WTC11 (cell line): Measurements from ENCODE around the gene VMAC. TPM values are rescaled to one million over a fixed set of nuclear protein-coding genes. Genes with fewer than 3 reads are reported as not detected.

Source experiments
- ATAC-seq: fragments of 200-7000 bp; cut with Tn5 transposase; 2 replicates; pipeline ENCODE4 v1.10.0; 2021; ENCODE audit warnings: mild to moderate bottlenecking, moderate library complexity
- CTCF ChIA-PET: fragments of 300-600 bp; sonication (Branson Sonifier 250); formaldehyde crosslinking; loops from one replicate; lab custom pipeline; 2021; ENCODE audit warnings: antibody characterized with exemption; lab: Charles Lee
- POLR2A ChIA-PET: fragments of 350-600 bp; sonication (Branson Sonifier 250); formaldehyde crosslinking; loops from one replicate; lab custom pipeline; 2021; ENCODE audit warnings: antibody characterized with exemption; lab: Charles Lee
- DNase-seq: peaks from one replicate; pipeline ENCODE4 v3.0.0; 2021; ENCODE audit warnings: low spot score
- H3K27ac Mint-ChIP-seq: 2 replicates; pipeline ENCODE4 v1.8.0; 2021; ENCODE audit warnings: mixed read lengths
- H3K27me3 Mint-ChIP-seq: 2 replicates; pipeline ENCODE4 v1.8.0; 2021; ENCODE audit warnings: low read depth, mild to moderate bottlenecking, moderate library complexity, mixed read lengths
- H3K36me3 Mint-ChIP-seq: 2 replicates; pipeline ENCODE4 v1.8.0; 2021; ENCODE audit warnings: mixed read lengths
- H3K4me1 Mint-ChIP-seq: 2 replicates; pipeline ENCODE4 v1.8.0; 2022; ENCODE audit warnings: mixed read lengths
- H3K4me3 Mint-ChIP-seq: 2 replicates; pipeline ENCODE4 v1.8.0; 2021; ENCODE audit warnings: mild to moderate bottlenecking, moderate library complexity, mixed read lengths
- H3K9me3 Mint-ChIP-seq: 2 replicates; pipeline ENCODE4 v1.8.0; 2021; ENCODE audit warnings: mixed read lengths
- ATF1 ChIP-seq: sonication (generic); formaldehyde crosslinking; IDR thresholded peaks from 2 replicates; pipeline ENCODE4 v1.8.1; 2023; ENCODE audit warnings: mild to moderate bottlenecking, moderate library complexity, missing genetic modification reagents
- EMX1 ChIP-seq: fragments of 250-450 bp; sonication (Bioruptor Pico); IDR thresholded peaks from 2 replicates; pipeline ENCODE4 v1.8.0; 2021; ENCODE audit warnings: mild to moderate bottlenecking
- NFATC4 ChIP-seq: fragments of 250-450 bp; sonication (Bioruptor Pico); IDR thresholded peaks from 2 replicates; pipeline ENCODE4 v1.9.0; 2021; ENCODE audit warnings: mild to moderate bottlenecking
- NFE2L1 ChIP-seq: sonication (generic); formaldehyde crosslinking; IDR thresholded peaks from 2 replicates; pipeline ENCODE4 v1.8.1; 2023; ENCODE audit warnings: missing genetic modification reagents
- NR2C2 ChIP-seq: sonication (generic); formaldehyde crosslinking; IDR thresholded peaks from 2 replicates; pipeline ENCODE4 v1.8.0; 2022; ENCODE audit warnings: mild to moderate bottlenecking, missing genetic modification reagents
- OVOL2 ChIP-seq: fragments of 250-450 bp; sonication (Bioruptor Pico); IDR thresholded peaks from 2 replicates; pipeline ENCODE4 v1.9.0; 2021; ENCODE audit warnings: mild to moderate bottlenecking, borderline replicate concordance
- PRRX2 ChIP-seq: fragments of 250-450 bp; sonication (Bioruptor Pico); IDR thresholded peaks from 2 replicates; pipeline ENCODE4 v1.8.0; 2021; ENCODE audit warnings: mild to moderate bottlenecking
- ZBTB21 ChIP-seq: sonication (generic); formaldehyde crosslinking; IDR thresholded peaks from 2 replicates; pipeline ENCODE4 v1.8.1; 2023; ENCODE audit warnings: mild to moderate bottlenecking, missing genetic modification reagents, borderline replicate concordance
- ZNF121 ChIP-seq: sonication (generic); formaldehyde crosslinking; IDR thresholded peaks from 2 replicates; pipeline ENCODE4 v1.8.0; 2023; ENCODE audit warnings: missing genetic modification reagents
- ZNF232 ChIP-seq: sonication (generic); formaldehyde crosslinking; IDR thresholded peaks from 2 replicates; pipeline ENCODE4 v1.8.0; 2022; ENCODE audit warnings: mild to moderate bottlenecking, missing genetic modification reagents
- ZNF416 ChIP-seq: fragments of 250-450 bp; sonication (Bioruptor Pico); IDR thresholded peaks from 2 replicates; pipeline ENCODE4 v1.9.0; 2021; ENCODE audit warnings: mild to moderate bottlenecking, inconsistent platforms
- total RNA-seq: library from RNA; stranded (reverse); gene quantifications from 3 replicates; pipeline ENCODE4 v1.2.3, GENCODE V29; 2021
- TF ChIP-seq, protein P1 (sequence below): fragments of 250-450 bp; sonication (Bioruptor Pico); IDR thresholded peaks from 2 replicates; pipeline ENCODE4 v2.1.2; 2022; ENCODE audit warnings: mild to moderate bottlenecking, moderate library complexity
- TF ChIP-seq, protein P2 (sequence below): sonication (generic); formaldehyde crosslinking; IDR thresholded peaks from 2 replicates; pipeline ENCODE4 v1.8.1; 2022; ENCODE audit warnings: missing genetic modification reagents, borderline replicate concordance
- TF ChIP-seq, protein P3 (sequence below): sonication (generic); formaldehyde crosslinking; IDR thresholded peaks from 2 replicates; pipeline ENCODE4 v1.8.0; 2022; ENCODE audit warnings: missing genetic modification reagents
- TF ChIP-seq, protein P4 (sequence below): fragments of 200-600 bp; IDR thresholded peaks from 2 replicates; pipeline ENCODE4 v1.8.0; 2022; ENCODE audit warnings: antibody characterized with exemption
- TF ChIP-seq, protein P5 (sequence below): sonication (generic); formaldehyde crosslinking; IDR thresholded peaks from 2 replicates; pipeline ENCODE4 v1.8.0; 2023; ENCODE audit warnings: mild to moderate bottlenecking, missing genetic modification reagents
- TF ChIP-seq, protein P6 (sequence below): sonication (generic); formaldehyde crosslinking; IDR thresholded peaks from 2 replicates; pipeline ENCODE4 v1.8.0; 2023; ENCODE audit warnings: missing genetic modification reagents

Gene VMAC
- total RNA-seq, 1 experiment from 2014 or later: 2.5 TPM

DNA sequence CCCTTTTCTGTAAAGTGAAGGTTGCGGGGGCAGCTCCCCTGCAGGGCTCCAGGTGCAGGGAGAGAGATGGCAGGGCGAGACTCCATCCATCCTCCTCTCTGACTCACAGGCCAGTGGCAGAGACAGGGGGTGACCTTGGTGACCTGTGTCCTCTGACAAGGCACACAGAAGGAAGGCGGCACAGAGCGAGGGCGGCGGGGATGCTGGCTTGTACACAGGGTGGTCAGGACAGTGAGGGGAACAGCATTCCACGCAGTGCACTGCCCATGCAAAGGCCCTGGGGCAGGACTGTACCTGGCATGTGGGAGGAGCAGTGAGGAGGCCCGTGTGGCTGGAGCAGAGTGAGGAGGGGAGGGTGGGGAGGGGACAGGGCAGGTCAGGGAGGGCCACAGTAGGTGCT lies 8.8 kb upstream of the VMAC start:
- TF ChIP-seq, protein P1, sequence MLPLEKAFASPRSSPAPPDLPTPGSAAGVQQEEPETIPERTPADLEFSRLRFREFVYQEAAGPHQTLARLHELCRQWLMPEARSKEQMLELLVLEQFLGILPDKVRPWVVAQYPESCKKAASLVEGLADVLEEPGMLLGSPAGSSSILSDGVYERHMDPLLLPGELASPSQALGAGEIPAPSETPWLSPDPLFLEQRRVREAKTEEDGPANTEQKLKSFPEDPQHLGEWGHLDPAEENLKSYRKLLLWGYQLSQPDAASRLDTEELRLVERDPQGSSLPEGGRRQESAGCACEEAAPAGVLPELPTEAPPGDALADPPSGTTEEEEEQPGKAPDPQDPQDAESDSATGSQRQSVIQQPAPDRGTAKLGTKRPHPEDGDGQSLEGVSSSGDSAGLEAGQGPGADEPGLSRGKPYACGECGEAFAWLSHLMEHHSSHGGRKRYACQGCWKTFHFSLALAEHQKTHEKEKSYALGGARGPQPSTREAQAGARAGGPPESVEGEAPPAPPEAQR: no peak
- no peak for TF ChIP-seq ZNF121
- peaks cover 6% of the 10 kb centered on the region for H3K27me3 Mint-ChIP-seq
- no peaks in the 10 kb centered on the region for H3K9me3 Mint-ChIP-seq
- DNase-seq (no peak), ATAC-seq (no peak)
- ChIA-PET POLR2A (no interaction called here), CTCF (interaction anchor here (2.2 kb wide), 1 partner anchor 92 kb away, joined by 34 read pairs; the partner anchor contains the start of gene NRTN)
- 0 out of 2 replicates have a peak, but pooled peaks cover 3% of the 10 kb centered on the region for H3K4me1 Mint-ChIP-seq
- H3K4me3 Mint-ChIP-seq: no peak overlapping the region
- H3K27ac Mint-ChIP-seq: no peak overlapping the region
- H3K36me3 Mint-ChIP-seq: peaks cover 7% of the 10 kb centered on the region

DNA sequence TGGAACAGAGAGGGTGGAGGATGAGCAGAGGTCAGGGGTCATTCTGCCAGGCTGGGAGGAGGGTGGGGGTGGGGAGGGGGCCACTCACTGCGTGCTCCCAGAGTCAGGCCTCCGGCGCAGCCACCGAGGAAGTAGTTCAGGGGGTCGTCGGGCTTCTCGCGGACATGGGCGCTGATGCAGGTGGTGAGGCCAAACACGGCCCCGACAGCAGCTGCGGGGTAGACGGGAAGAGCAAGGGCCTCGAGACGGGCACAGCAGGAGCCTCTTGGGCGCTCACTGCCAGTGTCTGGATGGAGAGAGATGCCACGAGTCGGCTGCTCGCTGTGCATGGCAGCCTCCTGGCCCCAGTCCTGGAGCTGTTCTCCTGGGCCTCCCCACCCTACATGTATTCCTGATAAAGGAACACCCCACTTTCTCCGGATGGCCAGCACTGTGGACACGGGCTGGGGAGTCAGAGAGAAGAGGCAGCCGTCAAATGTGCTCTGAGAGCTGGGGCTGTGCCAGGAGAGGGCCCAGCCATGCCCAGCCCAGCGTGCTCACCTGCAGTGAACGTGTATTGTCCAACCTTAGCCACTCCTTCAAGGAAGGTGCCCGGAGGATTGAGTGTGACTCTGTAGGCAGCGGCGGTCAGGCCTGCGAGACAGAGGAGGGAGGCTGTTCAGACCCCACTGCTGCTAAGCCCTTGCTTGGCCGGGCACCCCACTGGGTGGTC lies 8.2 kb upstream of the VMAC start:
- peaks cover 11% of the 10 kb centered on the region for H3K36me3 Mint-ChIP-seq
- DNase-seq (no peak), ATAC-seq (no peak)
- H3K4me1 Mint-ChIP-seq: 0 out of 2 replicates have a peak, but pooled peaks cover 3% of the 10 kb centered on the region
- no peak overlapping the region for H3K27ac Mint-ChIP-seq
- H3K9me3 Mint-ChIP-seq: no peaks in the 10 kb centered on the region
- POLR2A ChIA-PET: interaction anchor here (0.7 kb wide), 1 partner anchor 92 kb away, joined by 3 read pairs; no protein-coding TSS in a partner anchor
- peaks cover 2% of the 10 kb centered on the region; the same call in 1 of the 2 replicates for H3K27me3 Mint-ChIP-seq
- H3K4me3 Mint-ChIP-seq: no peak overlapping the region
- TF ChIP-seq NR2C2 (CRISPR knock-in tag) (no peak), ZBTB21 (CRISPR knock-in tag) (no peak), NFATC4 (CRISPR knock-in tag) (no peak), ZNF416 (CRISPR knock-in tag) (no peak), EMX1 (no peak), ZNF232 (no peak), PRRX2 (CRISPR knock-in tag) (no peak), OVOL2 (CRISPR knock-in tag) (no peak), NFE2L1 (no peak), ATF1 (CRISPR knock-in tag) (no peak)
- TF ChIP-seq, protein P2, sequence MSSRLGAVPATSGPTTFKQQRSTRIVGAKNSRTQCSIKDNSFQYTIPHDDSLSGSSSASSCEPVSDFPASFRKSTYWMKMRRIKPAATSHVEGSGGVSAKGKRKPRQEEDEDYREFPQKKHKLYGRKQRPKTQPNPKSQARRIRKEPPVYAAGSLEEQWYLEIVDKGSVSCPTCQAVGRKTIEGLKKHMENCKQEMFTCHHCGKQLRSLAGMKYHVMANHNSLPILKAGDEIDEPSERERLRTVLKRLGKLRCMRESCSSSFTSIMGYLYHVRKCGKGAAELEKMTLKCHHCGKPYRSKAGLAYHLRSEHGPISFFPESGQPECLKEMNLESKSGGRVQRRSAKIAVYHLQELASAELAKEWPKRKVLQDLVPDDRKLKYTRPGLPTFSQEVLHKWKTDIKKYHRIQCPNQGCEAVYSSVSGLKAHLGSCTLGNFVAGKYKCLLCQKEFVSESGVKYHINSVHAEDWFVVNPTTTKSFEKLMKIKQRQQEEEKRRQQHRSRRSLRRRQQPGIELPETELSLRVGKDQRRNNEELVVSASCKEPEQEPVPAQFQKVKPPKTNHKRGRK: no peak
- TF ChIP-seq, protein P3, sequence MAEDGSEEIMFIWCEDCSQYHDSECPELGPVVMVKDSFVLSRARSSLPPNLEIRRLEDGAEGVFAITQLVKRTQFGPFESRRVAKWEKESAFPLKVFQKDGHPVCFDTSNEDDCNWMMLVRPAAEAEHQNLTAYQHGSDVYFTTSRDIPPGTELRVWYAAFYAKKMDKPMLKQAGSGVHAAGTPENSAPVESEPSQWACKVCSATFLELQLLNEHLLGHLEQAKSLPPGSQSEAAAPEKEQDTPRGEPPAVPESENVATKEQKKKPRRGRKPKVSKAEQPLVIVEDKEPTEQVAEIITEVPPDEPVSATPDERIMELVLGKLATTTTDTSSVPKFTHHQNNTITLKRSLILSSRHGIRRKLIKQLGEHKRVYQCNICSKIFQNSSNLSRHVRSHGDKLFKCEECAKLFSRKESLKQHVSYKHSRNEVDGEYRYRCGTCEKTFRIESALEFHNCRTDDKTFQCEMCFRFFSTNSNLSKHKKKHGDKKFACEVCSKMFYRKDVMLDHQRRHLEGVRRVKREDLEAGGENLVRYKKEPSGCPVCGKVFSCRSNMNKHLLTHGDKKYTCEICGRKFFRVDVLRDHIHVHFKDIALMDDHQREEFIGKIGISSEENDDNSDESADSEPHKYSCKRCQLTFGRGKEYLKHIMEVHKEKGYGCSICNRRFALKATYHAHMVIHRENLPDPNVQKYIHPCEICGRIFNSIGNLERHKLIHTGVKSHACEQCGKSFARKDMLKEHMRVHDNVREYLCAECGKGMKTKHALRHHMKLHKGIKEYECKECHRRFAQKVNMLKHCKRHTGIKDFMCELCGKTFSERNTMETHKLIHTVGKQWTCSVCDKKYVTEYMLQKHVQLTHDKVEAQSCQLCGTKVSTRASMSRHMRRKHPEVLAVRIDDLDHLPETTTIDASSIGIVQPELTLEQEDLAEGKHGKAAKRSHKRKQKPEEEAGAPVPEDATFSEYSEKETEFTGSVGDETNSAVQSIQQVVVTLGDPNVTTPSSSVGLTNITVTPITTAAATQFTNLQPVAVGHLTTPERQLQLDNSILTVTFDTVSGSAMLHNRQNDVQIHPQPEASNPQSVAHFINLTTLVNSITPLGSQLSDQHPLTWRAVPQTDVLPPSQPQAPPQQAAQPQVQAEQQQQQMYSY: no peak
- TF ChIP-seq, protein P4, sequence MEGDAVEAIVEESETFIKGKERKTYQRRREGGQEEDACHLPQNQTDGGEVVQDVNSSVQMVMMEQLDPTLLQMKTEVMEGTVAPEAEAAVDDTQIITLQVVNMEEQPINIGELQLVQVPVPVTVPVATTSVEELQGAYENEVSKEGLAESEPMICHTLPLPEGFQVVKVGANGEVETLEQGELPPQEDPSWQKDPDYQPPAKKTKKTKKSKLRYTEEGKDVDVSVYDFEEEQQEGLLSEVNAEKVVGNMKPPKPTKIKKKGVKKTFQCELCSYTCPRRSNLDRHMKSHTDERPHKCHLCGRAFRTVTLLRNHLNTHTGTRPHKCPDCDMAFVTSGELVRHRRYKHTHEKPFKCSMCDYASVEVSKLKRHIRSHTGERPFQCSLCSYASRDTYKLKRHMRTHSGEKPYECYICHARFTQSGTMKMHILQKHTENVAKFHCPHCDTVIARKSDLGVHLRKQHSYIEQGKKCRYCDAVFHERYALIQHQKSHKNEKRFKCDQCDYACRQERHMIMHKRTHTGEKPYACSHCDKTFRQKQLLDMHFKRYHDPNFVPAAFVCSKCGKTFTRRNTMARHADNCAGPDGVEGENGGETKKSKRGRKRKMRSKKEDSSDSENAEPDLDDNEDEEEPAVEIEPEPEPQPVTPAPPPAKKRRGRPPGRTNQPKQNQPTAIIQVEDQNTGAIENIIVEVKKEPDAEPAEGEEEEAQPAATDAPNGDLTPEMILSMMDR: no peak
- TF ChIP-seq, protein P5, sequence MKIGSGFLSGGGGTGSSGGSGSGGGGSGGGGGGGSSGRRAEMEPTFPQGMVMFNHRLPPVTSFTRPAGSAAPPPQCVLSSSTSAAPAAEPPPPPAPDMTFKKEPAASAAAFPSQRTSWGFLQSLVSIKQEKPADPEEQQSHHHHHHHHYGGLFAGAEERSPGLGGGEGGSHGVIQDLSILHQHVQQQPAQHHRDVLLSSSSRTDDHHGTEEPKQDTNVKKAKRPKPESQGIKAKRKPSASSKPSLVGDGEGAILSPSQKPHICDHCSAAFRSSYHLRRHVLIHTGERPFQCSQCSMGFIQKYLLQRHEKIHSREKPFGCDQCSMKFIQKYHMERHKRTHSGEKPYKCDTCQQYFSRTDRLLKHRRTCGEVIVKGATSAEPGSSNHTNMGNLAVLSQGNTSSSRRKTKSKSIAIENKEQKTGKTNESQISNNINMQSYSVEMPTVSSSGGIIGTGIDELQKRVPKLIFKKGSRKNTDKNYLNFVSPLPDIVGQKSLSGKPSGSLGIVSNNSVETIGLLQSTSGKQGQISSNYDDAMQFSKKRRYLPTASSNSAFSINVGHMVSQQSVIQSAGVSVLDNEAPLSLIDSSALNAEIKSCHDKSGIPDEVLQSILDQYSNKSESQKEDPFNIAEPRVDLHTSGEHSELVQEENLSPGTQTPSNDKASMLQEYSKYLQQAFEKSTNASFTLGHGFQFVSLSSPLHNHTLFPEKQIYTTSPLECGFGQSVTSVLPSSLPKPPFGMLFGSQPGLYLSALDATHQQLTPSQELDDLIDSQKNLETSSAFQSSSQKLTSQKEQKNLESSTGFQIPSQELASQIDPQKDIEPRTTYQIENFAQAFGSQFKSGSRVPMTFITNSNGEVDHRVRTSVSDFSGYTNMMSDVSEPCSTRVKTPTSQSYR: no peak
- TF ChIP-seq, protein P6, sequence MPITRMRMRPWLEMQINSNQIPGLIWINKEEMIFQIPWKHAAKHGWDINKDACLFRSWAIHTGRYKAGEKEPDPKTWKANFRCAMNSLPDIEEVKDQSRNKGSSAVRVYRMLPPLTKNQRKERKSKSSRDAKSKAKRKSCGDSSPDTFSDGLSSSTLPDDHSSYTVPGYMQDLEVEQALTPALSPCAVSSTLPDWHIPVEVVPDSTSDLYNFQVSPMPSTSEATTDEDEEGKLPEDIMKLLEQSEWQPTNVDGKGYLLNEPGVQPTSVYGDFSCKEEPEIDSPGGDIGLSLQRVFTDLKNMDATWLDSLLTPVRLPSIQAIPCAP (CRISPR knock-in tag): no peak
- TF ChIP-seq, all 79 proteins: peak for 0
- CTCF ChIA-PET: interaction anchor here (0.5 to 2.2 kb wide), 11 partner anchors 8 to 141 kb away, joined by 3 to 34 read pairs (median 4); partner anchors contain the start of gene NRTN
